Keratinocyte (primary cell): ENCODE measurements around the gene SEC16A. TPM values are rescaled to one million over a fixed set of nuclear protein-coding genes. Genes with fewer than 3 reads are reported as not detected.

Experiments
- DNase-seq: peaks from one replicate; pipeline ENCODE4 v3.0.0-alpha.2; 2011; ENCODE audit warnings: low read depth, missing footprints, low spot score
- FAIRE-seq: peaks from 2 replicates; lab custom pipeline; 2011; peaks lifted over from hg19 to GRCh38; lab: Jason Lieb, UNC
- H2AFZ ChIP-seq: 2 replicates; pipeline ENCODE4 v1.6.0; 2012; ENCODE audit warnings: low read length, control low read depth, inconsistent platforms; ENCODE audit not compliant: control insufficient read depth
- H3K27ac ChIP-seq: 2 replicates; pipeline ENCODE4 v1.5.1; 2011; ENCODE audit warnings: low read length; ENCODE audit not compliant: control insufficient read depth, insufficient read depth
- H3K27me3 ChIP-seq: 3 replicates; pipeline ENCODE4 v1.6.0; 2011; ENCODE audit warnings: low read length; ENCODE audit not compliant: control insufficient read depth, insufficient read depth; ENCODE audit errors: extremely low read depth
- H3K36me3 ChIP-seq, 2 experiments: 2 replicates in 1 of 2; 3 replicates in 1 of 2; pipeline ENCODE4 v1.5.1; 2011; ENCODE audit warnings: low read length in 2 of 2, mild to moderate bottlenecking in 1 of 2; ENCODE audit not compliant: control insufficient read depth in 2 of 2, insufficient read depth in 2 of 2; ENCODE audit errors: extremely low read depth in 1 of 2
- H3K4me1 ChIP-seq: 3 replicates; pipeline ENCODE4 v1.5.1; 2011; ENCODE audit warnings: low read length; ENCODE audit not compliant: control insufficient read depth, insufficient read depth; ENCODE audit errors: extremely low read depth
- H3K4me2 ChIP-seq: 3 replicates; pipeline ENCODE4 v1.6.0; 2011; ENCODE audit warnings: low read depth, low read length; ENCODE audit not compliant: control insufficient read depth, insufficient read depth; ENCODE audit errors: extremely low read depth
- H3K4me3 ChIP-seq, 3 experiments: fragments of 200-600 bp in 1 of 3; sonication (generic) in 1 of 3; 2 replicates in 2 of 3; 3 replicates in 1 of 3; pipeline ENCODE4 v1.5.1; 2011 to 2016; ENCODE audit warnings: low read length in 3 of 3, mild to moderate bottlenecking in 3 of 3, control low read depth in 2 of 3, inconsistent platforms in 1 of 3, low read depth in 1 of 3, mixed read lengths in 1 of 3, mixed run types in 1 of 3, moderate library complexity in 1 of 3; ENCODE audit not compliant: control insufficient read depth in 2 of 3, insufficient read depth in 2 of 3; ENCODE audit errors: extremely low read depth in 1 of 3
- H3K79me2 ChIP-seq: 2 replicates; pipeline ENCODE4 v1.6.0; 2012; ENCODE audit warnings: low read length; ENCODE audit not compliant: control insufficient read depth, insufficient read depth
- H3K9ac ChIP-seq: 3 replicates; pipeline ENCODE4 v1.6.0; 2011; ENCODE audit warnings: low read length; ENCODE audit not compliant: control insufficient read depth, insufficient read depth; ENCODE audit errors: extremely low read depth
- H3K9me1 ChIP-seq: 3 replicates; pipeline ENCODE4 v1.6.0; 2011; ENCODE audit warnings: low read length; ENCODE audit not compliant: control insufficient read depth, insufficient read depth; ENCODE audit errors: extremely low read depth
- H3K9me3 ChIP-seq: 2 replicates; pipeline ENCODE4 v1.5.1; 2012; ENCODE audit warnings: low read depth, low read length; ENCODE audit not compliant: control insufficient read depth
- H4K20me1 ChIP-seq: 3 replicates; pipeline ENCODE4 v1.6.0; 2011; ENCODE audit warnings: low read length; ENCODE audit not compliant: control insufficient read depth, insufficient read depth; ENCODE audit errors: extremely low read depth
- EZH2 ChIP-seq: IDR thresholded peaks from one replicate; pipeline ENCODE4 v1.6.1; 2012; ENCODE audit warnings: inconsistent platforms, mild to moderate bottlenecking, low read length, moderate library complexity
- dilution Hi-C: fragments of 300-500 bp; cut with MboI; formaldehyde crosslinking; loops from one replicate; pipeline ENCODE4 v1.7.0; 2020; ENCODE audit warnings: low sequenced_read_pairs; ENCODE audit not compliant: extremely low pct_ligation_motif_present
- polyA plus RNA-seq, 5 experiments: library from polyadenylated mRNA; depleted of rRNA in 3 of 5; stranded (reverse) in 3 of 5; stranded (forward) in 1 of 5; unstranded in 1 of 5; fragments of >200 nt; gene quantifications; 1 replicate in 1 of 5; 2 replicates in 3 of 5; 3 replicates in 1 of 5; pipeline versions ENCODE4 v1.2.1 to v1.2.3, GENCODE V29; 2011 to 2012; ENCODE audit warnings: missing spikeins in 2 of 5, low read depth in 1 of 5, low replicate concordance in 1 of 5
- TF ChIP-seq, protein P1 (sequence below), 3 experiments: IDR thresholded peaks in 1 of 3; conservative IDR thresholded peaks in 1 of 3; optimal IDR thresholded peaks in 1 of 3; 2 replicates in 2 of 3; 3 replicates in 1 of 3; pipeline versions ENCODE3 to v1.5.1; 2011; ENCODE audit warnings: low read length in 3 of 3, mild to moderate bottlenecking in 3 of 3, moderate library complexity in 2 of 3, control low read depth in 1 of 3, inconsistent platforms in 1 of 3; ENCODE audit not compliant: insufficient read depth in 2 of 3; ENCODE audit errors: extremely low read depth in 1 of 3

The SEC16A gene
- polyA plus RNA-seq, 1 donor (not counting 4 experiments of a cell fraction or from before 2014, with no cell fraction given) = 15.8 TPM

GRCh38 chr9:136451221-136451877, 31.5 kb downstream of the SEC16A start:
- no peaks in the 10 kb centered on the region for H3K9me1 ChIP-seq
- no peaks in the 10 kb centered on the region for H3K27me3 ChIP-seq
- H2AFZ ChIP-seq = no peak overlapping the region
- TF ChIP-seq, protein P1, sequence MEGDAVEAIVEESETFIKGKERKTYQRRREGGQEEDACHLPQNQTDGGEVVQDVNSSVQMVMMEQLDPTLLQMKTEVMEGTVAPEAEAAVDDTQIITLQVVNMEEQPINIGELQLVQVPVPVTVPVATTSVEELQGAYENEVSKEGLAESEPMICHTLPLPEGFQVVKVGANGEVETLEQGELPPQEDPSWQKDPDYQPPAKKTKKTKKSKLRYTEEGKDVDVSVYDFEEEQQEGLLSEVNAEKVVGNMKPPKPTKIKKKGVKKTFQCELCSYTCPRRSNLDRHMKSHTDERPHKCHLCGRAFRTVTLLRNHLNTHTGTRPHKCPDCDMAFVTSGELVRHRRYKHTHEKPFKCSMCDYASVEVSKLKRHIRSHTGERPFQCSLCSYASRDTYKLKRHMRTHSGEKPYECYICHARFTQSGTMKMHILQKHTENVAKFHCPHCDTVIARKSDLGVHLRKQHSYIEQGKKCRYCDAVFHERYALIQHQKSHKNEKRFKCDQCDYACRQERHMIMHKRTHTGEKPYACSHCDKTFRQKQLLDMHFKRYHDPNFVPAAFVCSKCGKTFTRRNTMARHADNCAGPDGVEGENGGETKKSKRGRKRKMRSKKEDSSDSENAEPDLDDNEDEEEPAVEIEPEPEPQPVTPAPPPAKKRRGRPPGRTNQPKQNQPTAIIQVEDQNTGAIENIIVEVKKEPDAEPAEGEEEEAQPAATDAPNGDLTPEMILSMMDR (optimal IDR thresholded peaks at IDR 0.05 in 1 of 3, IDR thresholded peaks at IDR 0.05 in 1 of 3, conservative IDR thresholded peaks at IDR 0.05 in 1 of 3; ENCODE audit: extremely low read depth in 1 of 3, insufficient read depth in 2 of 3, low read length in 3 of 3) = no peak
- TF ChIP-seq EZH2 = no peak
- H3K36me3 ChIP-seq = peaks cover 54 to 58% of the 10 kb centered on the region in 2 experiments
- no peak for DNase-seq
- H3K4me1 ChIP-seq = no peaks in the 10 kb centered on the region
- H4K20me1 ChIP-seq = no peaks in the 10 kb centered on the region
- no peak for FAIRE-seq
- H3K79me2 ChIP-seq = peaks cover 2% of the 10 kb centered on the region
- dilution Hi-C loops = no loop called here
- H3K4me2 ChIP-seq = no peak overlapping the region
- H3K9ac ChIP-seq = no peak overlapping the region
- no peak overlapping the region for H3K27ac ChIP-seq
- no peak overlapping the region for H3K4me3 ChIP-seq
- H3K9me3 ChIP-seq = no peaks in the 10 kb centered on the region

GRCh38 chr9:136448655-136449054, 34.2 kb downstream of the SEC16A start:
- Histone ChIP-seq H3K9me3 (no peaks in the 10 kb centered on the region), H3K9ac (no peak overlapping the region), H4K20me1 (no peaks in the 10 kb centered on the region), H3K79me2 (peaks cover 2% of the 10 kb centered on the region), H3K4me2 (no peak overlapping the region), H3K27ac (no peak overlapping the region), H3K9me1 (no peaks in the 10 kb centered on the region), H3K4me3 (no peak overlapping the region), H2AFZ (no peak overlapping the region), H3K27me3 (no peaks in the 10 kb centered on the region), H3K36me3 (peaks cover 54 to 60% of the 10 kb centered on the region in 2 experiments), H3K4me1 (no peaks in the 10 kb centered on the region)
- no peak for FAIRE-seq
- no peak for DNase-seq
- dilution Hi-C loops = no loop called here
- TF ChIP-seq, protein P1 (optimal IDR thresholded peaks at IDR 0.05 in 1 of 3, IDR thresholded peaks at IDR 0.05 in 1 of 3, conservative IDR thresholded peaks at IDR 0.05 in 1 of 3; ENCODE audit: extremely low read depth in 1 of 3, insufficient read depth in 2 of 3, low read length in 3 of 3) = no peak
- TF ChIP-seq EZH2 = no peak
